Endothelial cell (in vitro differentiated cells): Measurements from ENCODE around the gene KCND2. TPM values are rescaled to one million over a fixed set of nuclear protein-coding genes. Genes with fewer than 3 reads are reported as not detected.

Source experiments
- DNase-seq: peaks from one replicate; pipeline ENCODE4 v3.0.0; 2021; ENCODE audit warnings: low spot score
- H3K27ac Mint-ChIP-seq: one replicate; pipeline ENCODE4 v1.8.0; 2021; ENCODE audit warnings: mixed read lengths, inconsistent platforms; ENCODE audit not compliant: unreplicated experiment
- H3K27me3 Mint-ChIP-seq: one replicate; pipeline ENCODE4 v1.8.0; 2021; ENCODE audit warnings: mild to moderate bottlenecking, moderate library complexity, mixed read lengths, inconsistent platforms; ENCODE audit not compliant: unreplicated experiment
- H3K36me3 Mint-ChIP-seq: one replicate; pipeline ENCODE4 v1.8.0; 2021; ENCODE audit warnings: mild to moderate bottlenecking, low read depth, mixed read lengths, inconsistent platforms; ENCODE audit not compliant: unreplicated experiment
- H3K4me1 Mint-ChIP-seq: one replicate; pipeline ENCODE4 v1.8.0; 2021; ENCODE audit warnings: mild to moderate bottlenecking, mixed read lengths, inconsistent platforms; ENCODE audit not compliant: unreplicated experiment
- H3K4me3 Mint-ChIP-seq: one replicate; pipeline ENCODE4 v1.8.0; 2021; ENCODE audit warnings: mild to moderate bottlenecking, mixed read lengths, inconsistent platforms; ENCODE audit not compliant: unreplicated experiment
- H3K9me3 Mint-ChIP-seq: one replicate; pipeline ENCODE4 v1.8.0; 2021; ENCODE audit warnings: mixed read lengths, inconsistent platforms; ENCODE audit not compliant: unreplicated experiment
- CTCF ChIP-seq: fragments of 200-600 bp; sonication (generic); IDR thresholded peaks from one replicate; pipeline ENCODE4 v1.5.0; 2021; ENCODE audit warnings: antibody characterized with exemption; ENCODE audit not compliant: unreplicated experiment
- total RNA-seq: library from RNA; stranded (reverse); fragmentation: NEBNext Ultra II Directional; extraction: Animal tissue kit (Norgen Biotek cat#: 25700); gene quantifications from one replicate; pipeline ENCODE4 v1.2.1, GENCODE V29; 2021; ENCODE audit not compliant: unreplicated experiment

Gene KCND2
- total RNA-seq, 1 donor from 2014 or later, result 0.28 TPM

GRCh38 chr7:120600607-120601006 is 327.6 kb downstream of the KCND2 start:
- no peaks in the 10 kb centered on the region for H3K9me3 Mint-ChIP-seq
- no peak overlapping the region for H3K4me3 Mint-ChIP-seq
- no peak for DNase-seq
- no peaks in the 10 kb centered on the region for H3K27me3 Mint-ChIP-seq
- H3K4me1 Mint-ChIP-seq, result peaks cover 9% of the 10 kb centered on the region
- TF ChIP-seq CTCF, result no peak
- no peaks in the 10 kb centered on the region for H3K36me3 Mint-ChIP-seq
- H3K27ac Mint-ChIP-seq, result no peak overlapping the region

DNA sequence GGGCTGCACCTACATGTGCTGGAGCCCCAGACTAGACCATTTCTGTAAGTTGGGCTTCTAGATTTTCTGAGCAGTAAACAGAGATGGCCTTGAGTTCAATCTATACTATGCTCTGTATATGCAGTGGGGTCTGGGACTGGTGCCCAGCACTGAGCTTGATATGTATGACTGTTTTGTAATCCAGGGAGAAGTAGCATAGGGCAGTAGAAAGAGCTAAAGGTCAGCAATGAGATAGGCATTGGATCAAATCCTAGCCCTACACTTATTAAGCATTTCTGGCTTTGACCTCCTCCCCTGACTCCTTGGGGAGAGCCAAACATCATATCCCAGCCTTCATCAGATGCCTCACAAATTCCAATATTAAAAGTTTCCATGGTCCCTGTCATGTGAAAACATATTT is 330.4 kb downstream of the KCND2 start:
- Mint-ChIP-seq H3K36me3 (no peaks in the 10 kb centered on the region), H3K27me3 (no peaks in the 10 kb centered on the region), H3K9me3 (no peaks in the 10 kb centered on the region), H3K4me1 (no peaks in the 10 kb centered on the region), H3K4me3 (no peak overlapping the region), H3K27ac (no peak overlapping the region)
- DNase-seq, result no peak
- no peak for TF ChIP-seq CTCF

- no peak overlapping the region for H3K27ac Mint-ChIP-seq
- no peaks in the 10 kb centered on the region for H3K9me3 Mint-ChIP-seq
- no peak for TF ChIP-seq CTCF
- H3K27me3 Mint-ChIP-seq, result no peaks in the 10 kb centered on the region
- no peaks in the 10 kb centered on the region for H3K4me1 Mint-ChIP-seq
- no peaks in the 10 kb centered on the region for H3K36me3 Mint-ChIP-seq
- no peak for DNase-seq
- no peak overlapping the region for H3K4me3 Mint-ChIP-seq
These were observed 336.3 kb downstream of the KCND2 start for GRCh38 chr7:120609136-120609753.

DNA sequence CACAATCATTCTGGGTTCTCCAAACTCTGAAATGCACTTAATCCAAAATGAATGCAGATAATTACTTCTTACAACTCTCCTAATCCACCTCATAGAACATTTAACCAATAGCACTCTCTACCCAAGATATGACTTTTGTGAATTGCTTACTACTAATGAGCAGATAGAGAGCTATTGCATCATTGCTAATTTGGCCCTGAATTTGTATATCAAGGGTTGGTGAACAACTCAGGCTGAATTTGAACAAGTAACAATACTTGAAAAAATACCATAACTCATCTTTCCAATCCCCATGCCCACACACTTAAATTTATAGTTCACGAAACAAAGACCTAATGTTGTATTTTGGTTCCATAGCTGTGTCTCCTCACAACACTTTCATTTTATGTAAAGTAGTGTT is 339.0 kb downstream of the KCND2 start:
- no peak overlapping the region for H3K27ac Mint-ChIP-seq
- no peak for TF ChIP-seq CTCF
- H3K27me3 Mint-ChIP-seq, result no peaks in the 10 kb centered on the region
- DNase-seq, result no peak
- no peaks in the 10 kb centered on the region for H3K9me3 Mint-ChIP-seq
- no peaks in the 10 kb centered on the region for H3K4me1 Mint-ChIP-seq
- H3K36me3 Mint-ChIP-seq, result no peaks in the 10 kb centered on the region
- H3K4me3 Mint-ChIP-seq, result no peak overlapping the region

- no peaks in the 10 kb centered on the region for H3K4me1 Mint-ChIP-seq
- no peak overlapping the region for H3K27ac Mint-ChIP-seq
- no peaks in the 10 kb centered on the region for H3K36me3 Mint-ChIP-seq
- TF ChIP-seq CTCF, result no peak
- H3K4me3 Mint-ChIP-seq, result no peak overlapping the region
- H3K9me3 Mint-ChIP-seq, result no peaks in the 10 kb centered on the region
- DNase-seq, result no peak
- no peaks in the 10 kb centered on the region for H3K27me3 Mint-ChIP-seq
These were observed 342.7 kb downstream of the KCND2 start for GRCh38 chr7:120615703-120616102.
